IMR-90 (cell line): ENCODE measurements around the gene CLUH. TPM values are rescaled to one million over a fixed set of nuclear protein-coding genes. Genes with fewer than 3 reads are reported as not detected.
"Not testable (repeated sequence)": the region's sequence is repeated elsewhere in the genome, so short reads cannot be mapped to it uniquely, and the experiment has no call there.

ENCODE experiments used
- ATAC-seq: fragments of 200-7000 bp; cut with Tn5 transposase; 2 replicates; pipeline ENCODE4 v1.9.1; 2020; ENCODE audit warnings: low read depth, mild to moderate bottlenecking, moderate library complexity
- BruUV-seq: library from RNA; stranded (reverse); fragments of 400-500 nt; replicated peaks from 2 replicates; lab custom pipeline; 2021; lab: Mats Ljungman, UMichigan
- CTCF ChIA-PET: fragments of 300-600 bp; formaldehyde crosslinking; extraction: SDS; loops from one replicate; lab custom pipeline; 2021; ENCODE audit warnings: antibody characterized with exemption; lab: Yijun Ruan, JAX
- POLR2A ChIA-PET: fragments of 300-600 bp; sonication (Branson Sonifier 250); formaldehyde crosslinking; loops from one replicate; lab custom pipeline; 2022; ENCODE audit warnings: antibody characterized with exemption; ENCODE audit not compliant: unreplicated experiment; lab: Charles Lee
- DNase-seq: peaks from one replicate; pipeline ENCODE4 v3.0.0; 2013
- H2AFZ ChIP-seq: replicated peaks from 2 replicates; pipeline ENCODE3; 2013; ENCODE audit warnings: low read length, mild to moderate bottlenecking; ENCODE audit not compliant: poor library complexity
- H2AK5ac ChIP-seq: 2 replicates; pipeline ENCODE4 v1.6.1; 2013; ENCODE audit warnings: low read depth, low read length, inconsistent platforms
- H2AK9ac ChIP-seq: replicated peaks from 2 replicates; pipeline ENCODE3; 2013; ENCODE audit warnings: mild to moderate bottlenecking, low read depth, low read length, moderate library complexity; ENCODE audit not compliant: poor library complexity
- H2BK120ac ChIP-seq: 2 replicates; pipeline ENCODE4 v1.6.1; 2013; ENCODE audit warnings: low read depth, low read length, inconsistent platforms
- H2BK15ac ChIP-seq: 3 replicates; pipeline ENCODE4 v1.6.1; 2013; ENCODE audit warnings: low read depth, low read length, inconsistent platforms
- H2BK20ac ChIP-seq: 2 replicates; pipeline ENCODE4 v1.6.1; 2013; ENCODE audit warnings: low read depth, mild to moderate bottlenecking, inconsistent platforms, low read length, moderate library complexity
- H2BK5ac ChIP-seq: 2 replicates; pipeline ENCODE4 v1.6.1; 2013; ENCODE audit warnings: mild to moderate bottlenecking, low read depth, low read length, inconsistent platforms; ENCODE audit not compliant: poor library complexity, severe bottlenecking
- H3K14ac ChIP-seq: replicated peaks from 2 replicates; pipeline ENCODE4 v1.6.1; 2013; ENCODE audit warnings: low read depth, low read length, inconsistent platforms
- H3K18ac ChIP-seq: 2 replicates; pipeline ENCODE4 v1.6.1; 2013; ENCODE audit warnings: low read depth, low read length, control low read depth
- H3K23ac ChIP-seq: 2 replicates; pipeline ENCODE4 v1.6.1; 2013; ENCODE audit warnings: low read depth, low read length, inconsistent platforms
- H3K27ac ChIP-seq: 2 replicates; pipeline ENCODE4 v1.5.1; 2013; ENCODE audit warnings: mild to moderate bottlenecking, control low read depth, low read length; ENCODE audit not compliant: insufficient read depth
- H3K27me3 ChIP-seq: 2 replicates; pipeline ENCODE4 v1.6.1; 2013; ENCODE audit warnings: low read length; ENCODE audit not compliant: control insufficient read depth, insufficient read depth
- H3K36me3 ChIP-seq: 2 replicates; pipeline ENCODE4 v1.6.1; 2013; ENCODE audit warnings: low read length, mixed read lengths; ENCODE audit not compliant: control insufficient read depth, insufficient read depth
- H3K4ac ChIP-seq: 2 replicates; pipeline ENCODE4 v1.6.1; 2013; ENCODE audit warnings: low read depth, low read length, inconsistent platforms
- H3K4me1 ChIP-seq: 2 replicates; pipeline ENCODE4 v1.6.1; 2013; ENCODE audit warnings: low read length, mixed read lengths; ENCODE audit not compliant: control insufficient read depth, insufficient read depth
- H3K4me2 ChIP-seq: 2 replicates; pipeline ENCODE4 v1.6.1; 2013; ENCODE audit warnings: low read depth, mild to moderate bottlenecking, control low read depth, low read length, moderate library complexity
- H3K4me3 ChIP-seq: 2 replicates; pipeline ENCODE4 v1.5.1; 2013; ENCODE audit warnings: low read depth, mild to moderate bottlenecking, control low read depth, low read length, moderate library complexity; ENCODE audit not compliant: insufficient read depth
- H3K56ac ChIP-seq: 2 replicates; pipeline ENCODE4 v1.6.1; 2013; ENCODE audit warnings: low read length, inconsistent platforms; ENCODE audit not compliant: insufficient read depth; ENCODE audit errors: extremely low read depth
- H3K79me1 ChIP-seq, 2 experiments: 2 replicates each; pipeline ENCODE4 v1.6.1; 2013; ENCODE audit warnings: low read length in 2 of 2, inconsistent platforms in 1 of 2, low read depth in 1 of 2
- H3K9ac ChIP-seq: 2 replicates; pipeline ENCODE4 v1.6.1; 2013; ENCODE audit warnings: low read depth, low read length, control low read depth
- H3K9me1 ChIP-seq: 2 replicates; pipeline ENCODE4 v1.6.1; 2013; ENCODE audit warnings: low read length, inconsistent platforms; ENCODE audit not compliant: insufficient read depth
- H3K9me3 ChIP-seq: 2 replicates; pipeline ENCODE4 v1.6.1; 2013; ENCODE audit warnings: low read length; ENCODE audit not compliant: control insufficient read depth, insufficient read depth
- H4K20me1 ChIP-seq: 2 replicates; pipeline ENCODE4 v1.6.1; 2013; ENCODE audit warnings: low read length, inconsistent platforms; ENCODE audit not compliant: insufficient read depth
- H4K5ac ChIP-seq: 2 replicates; pipeline ENCODE4 v1.6.1; 2013; ENCODE audit warnings: mild to moderate bottlenecking, low read depth, low read length, control low read depth
- H4K8ac ChIP-seq, 2 experiments: 2 replicates each; pipeline ENCODE4 v1.6.1; 2013; ENCODE audit warnings: low read depth in 2 of 2, low read length in 2 of 2, control low read depth in 1 of 2, inconsistent platforms in 1 of 2
- H4K91ac ChIP-seq: 2 replicates; pipeline ENCODE4 v1.6.1; 2013; ENCODE audit warnings: low read depth, low read length, inconsistent platforms; ENCODE audit not compliant: insufficient read depth
- WGBS, 2 experiments: methylation state at CpG; one replicate each; pipeline versions ENCODE4 v1.1.5 to v1.1.7; 2013; ENCODE audit warnings: missing lambda C conversion rate in 2 of 2; ENCODE audit not compliant: insufficient read length in 1 of 2; ENCODE audit errors: extremely low coverage in 2 of 2; 5-methylcytosine and 5-hydroxymethylcytosine counted together
- dilution Hi-C: fragments of 300-500 bp; cut with HindIII; formaldehyde crosslinking; loops from one replicate; pipeline ENCODE4 v1.14.3; 2018; ENCODE audit warnings: low sequenced_read_pairs; ENCODE audit not compliant: unreplicated experiment
- in situ Hi-C: fragments of 300-500 bp; cut with MboI; formaldehyde crosslinking; loops from 3 replicates; pipeline ENCODE4 v1.14.3; 2019; ENCODE audit warnings: low sequenced_read_pairs, inconsistent platforms, mixed read lengths
- intact Hi-C: fragments of 100-400 bp; cut with micrococcal nuclease; formaldehyde crosslinking; loops from 2 replicates; pipeline ENCODE4 v1.10.0; 2022
- polyA plus RNA-seq, 3 experiments: library from polyadenylated mRNA; depleted of rRNA; stranded (reverse); fragments of >200 nt; gene quantifications; 2 replicates each; pipeline ENCODE4 v1.2.3, GENCODE V29; 2012; ENCODE audit warnings: low replicate concordance in 1 of 3
- total RNA-seq: library from RNA; depleted of rRNA; stranded (reverse); fragments of >200 nt; gene quantifications from 2 replicates; pipeline ENCODE4 v1.2.3, GENCODE V29; 2012

The CLUH gene
- total and polyA plus RNA-seq, 2 of the 4 experiments (the other 2 are of a cell fraction), result 12.9 to 42.0 TPM

DNA sequence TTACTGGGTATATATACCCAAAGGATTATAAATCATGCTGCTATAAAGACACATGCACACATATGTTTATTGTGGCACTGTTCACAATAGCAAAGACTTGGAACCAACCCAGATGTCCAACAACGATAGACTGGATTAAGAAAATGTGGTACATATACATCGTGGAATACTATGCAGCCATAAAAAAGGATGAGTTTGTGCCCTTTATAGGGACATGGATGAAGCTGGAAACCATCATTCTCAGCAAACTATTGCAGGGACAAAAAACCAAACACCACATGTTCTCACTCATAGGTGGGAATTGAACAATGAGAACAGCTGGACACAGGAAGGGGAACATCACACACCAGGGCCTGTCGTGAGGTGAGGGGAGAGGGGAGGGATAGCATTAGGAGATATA lies 58.7 kb downstream of the CLUH start:
- intact Hi-C loops, in situ Hi-C loops: not testable (repeated sequence)

More for the DNA sequence above, 58.7 kb downstream of the CLUH start:
- H3K9me1 ChIP-seq, H3K14ac ChIP-seq, H3K4me3 ChIP-seq, H2BK5ac ChIP-seq, dilution Hi-C loops, H3K56ac ChIP-seq, BruUV-seq, H3K27me3 ChIP-seq, H3K9me3 ChIP-seq, H2AK9ac ChIP-seq, H3K27ac ChIP-seq, H2AK5ac ChIP-seq, POLR2A ChIA-PET, H3K4me1 ChIP-seq, ATAC-seq, DNase-seq, H3K4ac ChIP-seq, H3K9ac ChIP-seq, H2BK15ac ChIP-seq, H2AFZ ChIP-seq, H2BK20ac ChIP-seq, H4K5ac ChIP-seq, H3K18ac ChIP-seq, H4K91ac ChIP-seq, H2BK120ac ChIP-seq, H3K23ac ChIP-seq, H4K8ac ChIP-seq, CTCF ChIA-PET, H3K4me2 ChIP-seq: not testable (repeated sequence)
- no CpG with 5 or more reads among the region's 3 CpGs for WGBS, 2 experiments
- H4K20me1 ChIP-seq, result peaks cover 82% of the 10 kb centered on the region
- H3K36me3 ChIP-seq, result peaks cover 17% of the 10 kb centered on the region
- peaks cover 12 to 73% of the 10 kb centered on the region in 2 experiments for H3K79me1 ChIP-seq
